Transverse colon (tissue), 4 donors: ENCODE data around the gene VAPB. TPM values are rescaled to one million over a fixed set of nuclear protein-coding genes. Genes with fewer than 3 reads are reported as not detected.

Source experiments
- DNase-seq: peaks from one replicate; pipeline ENCODE4 v3.0.0-alpha.2; 2019
- H3K27ac ChIP-seq, 4 donors: fragments of 200-600 bp; sonication (generic); 2 replicates each; pipeline ENCODE4 v1.5.1; 2016 to 2018; ENCODE audit warnings: inconsistent platforms in 4 of 4
- H3K27me3 ChIP-seq: fragments of 200-600 bp; sonication (generic); 2 replicates; pipeline ENCODE4 v1.5.1; 2017; ENCODE audit warnings: inconsistent platforms
- H3K36me3 ChIP-seq, 4 donors: fragments of 200-600 bp; sonication (generic); 2 replicates each; pipeline ENCODE4 v1.5.1; 2017 to 2019; ENCODE audit warnings: inconsistent platforms in 4 of 4
- H3K4me1 ChIP-seq, 4 donors: fragments of 200-600 bp; sonication (generic); 2 replicates each; pipeline ENCODE4 v1.5.1; 2017 to 2020; ENCODE audit warnings: inconsistent platforms in 4 of 4
- H3K4me3 ChIP-seq, 4 donors: fragments of 200-600 bp; sonication (generic); 1 replicate in 1 of 4; 2 replicates in 3 of 4; pipeline versions ENCODE4 v1.5.1 to v1.6.1; 2017 to 2019; ENCODE audit warnings: inconsistent platforms in 4 of 4
- H3K9me3 ChIP-seq, 2 donors: fragments of 200-600 bp; sonication (generic); 2 replicates each; pipeline ENCODE4 v1.5.1; 2017 to 2019; ENCODE audit warnings: inconsistent platforms in 2 of 2
- EP300 ChIP-seq: sonication (generic); formaldehyde crosslinking; IDR thresholded peaks from one replicate; pipeline ENCODE4 v1.6.1; 2017; ENCODE audit warnings: antibody characterized with exemption, low read depth
- POLR2A ChIP-seq: fragments of 450-650 bp; IDR thresholded peaks from one replicate; pipeline ENCODE4 v1.6.1; 2016; ENCODE audit warnings: antibody characterized with exemption, mild to moderate bottlenecking, moderate library complexity
- POLR2AphosphoS5 ChIP-seq, 3 donors: sonication (generic); formaldehyde crosslinking; IDR thresholded peaks; one replicate each; pipeline ENCODE4 v1.6.1; 2016; ENCODE audit warnings: antibody characterized with exemption in 3 of 3
- WGBS, 2 donors: methylation state at CpG; one replicate each; pipeline ENCODE4 v1.1.5; 2018; ENCODE audit warnings: low coverage in 1 of 2; 5-methylcytosine and 5-hydroxymethylcytosine counted together
- in situ Hi-C, 4 donors: fragments of 200-750 bp; cut with MboI; loops; one replicate each; pipeline versions ENCODE4 v1.15.0 to v1.15.1; 2017; ENCODE audit warnings: low sequenced_read_pairs in 3 of 4, low pct_ligation_motif_present in 1 of 4, low pct_unique_long_range_greater_than_20kb in 1 of 4
- intact Hi-C: fragments of 100-400 bp; cut with DNase I; formaldehyde crosslinking; loops from one replicate; pipeline ENCODE4 v1.15.1; 2023; ENCODE audit warnings: low total_unique reads
- total RNA-seq, 4 donors: library from RNA; depleted of rRNA; stranded (reverse); fragments of >200 nt; gene quantifications; one replicate each; pipeline ENCODE4 v1.1.0, GENCODE V29; 2016
- TF ChIP-seq, protein P1 (sequence below), 5 experiments: fragments of 200-600 bp in 3 of 5; fragments of 450-650 bp in 2 of 5; sonication (generic) in 3 of 5; IDR thresholded peaks; 1 replicate in 2 of 5; 2 replicates in 3 of 5; pipeline ENCODE4 v1.5.1; 2016 to 2017; ENCODE audit warnings: antibody characterized with exemption in 5 of 5, inconsistent platforms in 3 of 5, mild to moderate bottlenecking in 2 of 5, moderate library complexity in 1 of 5

VAPB gene
- total RNA-seq, 4 donors from 2014 or later = 11.6 to 44.8 (median 28.0) TPM

DNA sequence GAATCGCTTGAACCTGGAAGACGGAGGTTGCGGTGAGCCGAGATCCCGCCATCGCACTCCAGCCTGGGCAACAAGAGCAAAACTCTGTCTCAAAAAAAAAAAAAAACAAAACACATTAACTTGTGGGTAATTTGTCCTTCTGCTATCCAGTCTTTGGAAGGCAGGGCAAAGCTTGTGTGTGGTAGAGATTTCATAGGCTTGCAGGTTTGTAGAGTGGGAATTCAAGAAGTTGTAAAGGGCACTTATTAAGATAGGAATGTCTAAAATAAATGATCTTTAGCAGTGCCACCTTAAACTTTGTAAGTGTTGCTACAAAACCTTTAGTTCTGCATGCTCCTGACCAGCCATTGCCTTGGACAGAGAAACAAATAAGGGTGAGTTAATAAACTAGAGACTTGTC is 8.4 kb downstream of the VAPB start:
- in situ Hi-C loops (no loop called here), intact Hi-C loops (no loop called here)
- Histone ChIP-seq H3K9me3 (no peaks in the 10 kb centered on the region), H3K27ac (no peak overlapping the region), H3K4me1 (peaks cover 0 to 41% (median 4%) of the 10 kb centered on the region in 4 donors), H3K36me3 (no peaks in the 10 kb centered on the region), H3K27me3 (no peaks in the 10 kb centered on the region), H3K4me3 (no peak overlapping the region)
- TF ChIP-seq, protein P1, sequence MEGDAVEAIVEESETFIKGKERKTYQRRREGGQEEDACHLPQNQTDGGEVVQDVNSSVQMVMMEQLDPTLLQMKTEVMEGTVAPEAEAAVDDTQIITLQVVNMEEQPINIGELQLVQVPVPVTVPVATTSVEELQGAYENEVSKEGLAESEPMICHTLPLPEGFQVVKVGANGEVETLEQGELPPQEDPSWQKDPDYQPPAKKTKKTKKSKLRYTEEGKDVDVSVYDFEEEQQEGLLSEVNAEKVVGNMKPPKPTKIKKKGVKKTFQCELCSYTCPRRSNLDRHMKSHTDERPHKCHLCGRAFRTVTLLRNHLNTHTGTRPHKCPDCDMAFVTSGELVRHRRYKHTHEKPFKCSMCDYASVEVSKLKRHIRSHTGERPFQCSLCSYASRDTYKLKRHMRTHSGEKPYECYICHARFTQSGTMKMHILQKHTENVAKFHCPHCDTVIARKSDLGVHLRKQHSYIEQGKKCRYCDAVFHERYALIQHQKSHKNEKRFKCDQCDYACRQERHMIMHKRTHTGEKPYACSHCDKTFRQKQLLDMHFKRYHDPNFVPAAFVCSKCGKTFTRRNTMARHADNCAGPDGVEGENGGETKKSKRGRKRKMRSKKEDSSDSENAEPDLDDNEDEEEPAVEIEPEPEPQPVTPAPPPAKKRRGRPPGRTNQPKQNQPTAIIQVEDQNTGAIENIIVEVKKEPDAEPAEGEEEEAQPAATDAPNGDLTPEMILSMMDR (IDR thresholded peaks at IDR 0.05) = no peak
- TF ChIP-seq POLR2AphosphoS5 (IDR thresholded peaks at IDR 0.05) = no peak
- TF ChIP-seq POLR2A = no peak
- no peak for TF ChIP-seq EP300
- 98% methylated on average over 6 of the region's 6 CpGs; no CpG with 5 or more reads in 1 of the 2 donors for WGBS, 2 donors
- no peak for DNase-seq

DNA sequence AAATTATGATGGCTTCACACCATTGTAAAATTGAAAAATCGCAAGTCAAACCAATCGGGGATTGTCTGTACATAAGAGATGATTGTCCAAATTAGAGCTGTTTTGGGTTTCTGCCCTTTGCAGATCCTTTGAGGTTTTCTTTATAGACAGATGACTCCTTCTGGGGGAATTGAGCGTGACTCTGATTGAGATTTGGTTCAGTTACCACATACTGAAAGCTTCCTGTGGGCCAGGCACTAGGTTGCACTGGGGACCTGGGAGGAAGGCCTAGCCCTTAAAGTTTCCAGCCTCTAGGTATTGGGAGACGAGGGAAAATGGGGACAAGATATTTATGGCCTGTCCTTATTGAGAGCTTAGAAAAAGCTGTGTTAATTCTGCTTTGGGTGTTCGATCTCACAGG is 9.2 kb downstream of the VAPB start:
- in situ Hi-C loops = no loop called here
- no peak for DNase-seq
- Histone ChIP-seq H3K36me3 (no peaks in the 10 kb centered on the region), H3K27me3 (no peaks in the 10 kb centered on the region), H3K27ac (no peak overlapping the region), H3K4me3 (no peak overlapping the region), H3K9me3 (no peaks in the 10 kb centered on the region), H3K4me1 (peaks cover 0 to 41% (median 5%) of the 10 kb centered on the region in 4 donors)
- TF ChIP-seq EP300 (no peak), POLR2A (no peak), POLR2AphosphoS5 (IDR thresholded peaks at IDR 0.05) (no peak)
- TF ChIP-seq, protein P1 (IDR thresholded peaks at IDR 0.05) = no peak
- WGBS, 2 donors = 79 to 81% methylated on average over 3 to 5 of the region's 5 CpGs
- intact Hi-C loops = no loop called here

DNA sequence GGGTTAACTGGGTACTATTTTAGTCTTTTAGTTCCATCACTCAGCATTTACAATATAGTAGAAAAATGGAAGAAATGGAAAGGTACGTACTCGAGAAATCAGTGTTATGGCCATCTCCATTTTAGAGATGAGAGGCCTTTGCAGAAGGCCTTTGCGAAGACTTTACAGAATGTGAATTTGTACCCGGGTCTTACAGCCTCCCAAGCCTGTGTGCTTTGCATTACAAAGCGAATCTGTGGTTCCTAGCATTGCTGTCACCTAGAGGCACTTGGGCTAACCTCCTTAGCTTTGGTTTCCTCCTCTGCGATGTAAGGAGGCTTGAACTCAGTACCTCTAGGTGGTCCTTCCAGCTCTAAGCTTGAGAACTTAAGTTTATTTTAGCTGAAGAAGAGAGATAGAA is 10.9 kb downstream of the VAPB start:
- WGBS, 2 donors = 95 to 96% methylated on average over 4 to 6 of the region's 6 CpGs
- no peak overlapping the region for H3K27ac ChIP-seq
- no peak overlapping the region for H3K4me3 ChIP-seq

DNA sequence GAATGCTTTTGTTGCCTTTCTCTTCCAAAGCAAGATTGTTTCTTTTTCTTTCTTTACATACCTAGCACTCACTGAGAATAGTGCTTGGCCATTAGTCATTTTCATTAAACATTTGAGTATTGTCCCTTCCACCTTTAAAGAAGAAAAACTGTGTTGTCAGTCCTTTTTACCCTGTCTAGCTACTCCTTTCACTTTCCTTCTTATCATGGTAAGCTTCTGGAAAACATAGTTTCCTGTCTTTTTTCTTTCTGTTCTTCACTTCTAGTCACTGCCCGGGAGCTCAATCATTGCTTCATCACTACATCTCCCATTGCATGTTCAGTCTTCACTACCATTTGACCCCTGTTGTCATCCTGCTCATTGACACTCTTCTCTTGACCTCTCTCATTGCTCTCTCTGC is 12.1 kb downstream of the VAPB start:
- DNase-seq = no peak
- no peaks in the 10 kb centered on the region for H3K36me3 ChIP-seq
- no peak overlapping the region for H3K27ac ChIP-seq
- in situ Hi-C loops = loop anchor here in 1 of 4 donors (25.0 kb wide), 1 partner anchor 89 kb away; the partner anchor contains the start of gene RAB22A
- TF ChIP-seq, protein P1 (IDR thresholded peaks at IDR 0.05) = no peak
- TF ChIP-seq POLR2A (no peak), POLR2AphosphoS5 (IDR thresholded peaks at IDR 0.05) (no peak), EP300 (no peak)
- H3K27me3 ChIP-seq = no peaks in the 10 kb centered on the region
- no peaks in the 10 kb centered on the region for H3K9me3 ChIP-seq
- no peak overlapping the region for H3K4me3 ChIP-seq
- intact Hi-C loops = no loop called here
- 83% methylated on average over 1 of the region's 1 CpG; no CpG with 5 or more reads in 1 of the 2 donors for WGBS, 2 donors
- peaks cover 0 to 24% (median 5%) of the 10 kb centered on the region in 4 donors for H3K4me1 ChIP-seq

More for the DNA sequence above, 10.9 kb downstream of the VAPB start:
- Histone ChIP-seq H3K27me3 (no peaks in the 10 kb centered on the region), H3K36me3 (no peaks in the 10 kb centered on the region), H3K4me1 (peaks cover 0 to 34% (median 5%) of the 10 kb centered on the region in 4 donors), H3K9me3 (no peaks in the 10 kb centered on the region)
- intact Hi-C loops (no loop called here), in situ Hi-C loops (loop anchor here in 1 of 4 donors (25.0 kb wide), 1 partner anchor 88 kb away; the partner anchor contains the start of gene RAB22A)
- DNase-seq = no peak
- TF ChIP-seq POLR2AphosphoS5 (IDR thresholded peaks at IDR 0.05) (no peak), POLR2A (no peak), EP300 (no peak)
- TF ChIP-seq, protein P1 (IDR thresholded peaks at IDR 0.05) = no peak
